ENCODE measurements around the gene ZW10.

DNA sequence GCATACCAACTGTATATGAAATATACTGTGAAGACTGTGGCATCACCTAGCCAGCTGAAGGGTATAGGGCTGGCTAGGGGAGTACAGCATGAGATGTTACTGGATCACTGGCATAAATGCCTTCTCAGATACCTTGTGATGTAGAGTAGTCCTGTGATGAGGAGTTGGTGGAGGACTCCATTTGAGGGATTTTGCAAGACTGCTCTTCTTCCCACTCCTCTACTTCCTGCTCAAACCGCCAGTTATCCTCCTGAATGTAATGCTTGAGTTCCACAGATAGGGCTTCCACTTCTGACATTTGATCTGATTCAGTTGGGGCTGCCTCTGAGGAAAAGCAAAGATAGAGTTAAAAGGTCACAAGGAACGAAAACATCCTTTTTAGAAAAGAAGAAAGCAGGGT, 35.4 kb upstream of the ZW10 start:
- TF ChIP-seq, protein P1, sequence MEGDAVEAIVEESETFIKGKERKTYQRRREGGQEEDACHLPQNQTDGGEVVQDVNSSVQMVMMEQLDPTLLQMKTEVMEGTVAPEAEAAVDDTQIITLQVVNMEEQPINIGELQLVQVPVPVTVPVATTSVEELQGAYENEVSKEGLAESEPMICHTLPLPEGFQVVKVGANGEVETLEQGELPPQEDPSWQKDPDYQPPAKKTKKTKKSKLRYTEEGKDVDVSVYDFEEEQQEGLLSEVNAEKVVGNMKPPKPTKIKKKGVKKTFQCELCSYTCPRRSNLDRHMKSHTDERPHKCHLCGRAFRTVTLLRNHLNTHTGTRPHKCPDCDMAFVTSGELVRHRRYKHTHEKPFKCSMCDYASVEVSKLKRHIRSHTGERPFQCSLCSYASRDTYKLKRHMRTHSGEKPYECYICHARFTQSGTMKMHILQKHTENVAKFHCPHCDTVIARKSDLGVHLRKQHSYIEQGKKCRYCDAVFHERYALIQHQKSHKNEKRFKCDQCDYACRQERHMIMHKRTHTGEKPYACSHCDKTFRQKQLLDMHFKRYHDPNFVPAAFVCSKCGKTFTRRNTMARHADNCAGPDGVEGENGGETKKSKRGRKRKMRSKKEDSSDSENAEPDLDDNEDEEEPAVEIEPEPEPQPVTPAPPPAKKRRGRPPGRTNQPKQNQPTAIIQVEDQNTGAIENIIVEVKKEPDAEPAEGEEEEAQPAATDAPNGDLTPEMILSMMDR (IDR thresholded peaks at IDR 0.05), result no peak
- TF ChIP-seq POLR2A (IDR thresholded peaks at IDR 0.05), result no peak
- TF ChIP-seq EP300 (IDR thresholded peaks at IDR 0.05; ENCODE audit: low read depth), result no peak
- TF ChIP-seq POLR2AphosphoS5 (IDR thresholded peaks at IDR 0.05), result no peak

Data from transverse colon (tissue), 4 donors.